Measurements from ENCODE around the gene SMAD6.

SMAD6 gene

DNA sequence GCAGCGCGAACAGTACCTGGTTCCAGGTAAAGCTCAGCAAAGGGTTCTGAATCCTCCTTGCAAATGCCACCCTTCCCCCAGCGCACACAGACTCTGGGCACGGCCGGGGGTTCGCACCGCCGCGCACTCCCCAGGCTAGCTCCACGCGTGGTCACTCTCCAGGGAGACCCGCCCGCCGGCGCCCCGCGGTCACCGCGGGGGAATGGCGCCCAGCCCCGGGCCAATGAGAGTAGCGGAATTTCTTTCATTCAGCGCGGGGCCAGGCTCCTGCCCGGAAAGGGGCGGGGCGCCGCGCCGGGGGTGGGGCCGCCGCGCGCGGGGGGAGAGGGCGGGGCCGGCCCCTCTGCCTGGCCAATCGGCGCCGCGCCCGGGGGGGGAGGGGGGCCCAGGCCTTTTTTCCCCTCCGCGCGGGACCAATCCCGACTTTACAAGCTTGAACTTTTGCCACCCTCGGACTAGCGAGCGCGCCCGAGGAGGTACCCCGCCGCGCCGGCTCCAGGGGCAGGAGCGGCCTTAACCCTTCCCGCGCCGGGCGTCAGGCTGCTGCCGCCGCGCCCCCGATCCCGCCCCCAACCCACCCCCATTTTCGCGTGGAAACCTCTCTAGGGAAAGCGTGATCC lies 1.1 kb upstream of the SMAD6 start:
- H3K4me3 ChIP-seq (ENCODE audit: low read depth, low read length): peak overlapping the region; percentile 71
- DNase-seq (ENCODE audit: low read depth): peak; percentile 95
- TF ChIP-seq, protein P1, sequence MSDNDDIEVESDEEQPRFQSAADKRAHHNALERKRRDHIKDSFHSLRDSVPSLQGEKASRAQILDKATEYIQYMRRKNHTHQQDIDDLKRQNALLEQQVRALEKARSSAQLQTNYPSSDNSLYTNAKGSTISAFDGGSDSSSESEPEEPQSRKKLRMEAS (IDR thresholded peaks at IDR 0.05; ENCODE audit: low read depth, low read length): no peak
- TF ChIP-seq, protein P2, sequence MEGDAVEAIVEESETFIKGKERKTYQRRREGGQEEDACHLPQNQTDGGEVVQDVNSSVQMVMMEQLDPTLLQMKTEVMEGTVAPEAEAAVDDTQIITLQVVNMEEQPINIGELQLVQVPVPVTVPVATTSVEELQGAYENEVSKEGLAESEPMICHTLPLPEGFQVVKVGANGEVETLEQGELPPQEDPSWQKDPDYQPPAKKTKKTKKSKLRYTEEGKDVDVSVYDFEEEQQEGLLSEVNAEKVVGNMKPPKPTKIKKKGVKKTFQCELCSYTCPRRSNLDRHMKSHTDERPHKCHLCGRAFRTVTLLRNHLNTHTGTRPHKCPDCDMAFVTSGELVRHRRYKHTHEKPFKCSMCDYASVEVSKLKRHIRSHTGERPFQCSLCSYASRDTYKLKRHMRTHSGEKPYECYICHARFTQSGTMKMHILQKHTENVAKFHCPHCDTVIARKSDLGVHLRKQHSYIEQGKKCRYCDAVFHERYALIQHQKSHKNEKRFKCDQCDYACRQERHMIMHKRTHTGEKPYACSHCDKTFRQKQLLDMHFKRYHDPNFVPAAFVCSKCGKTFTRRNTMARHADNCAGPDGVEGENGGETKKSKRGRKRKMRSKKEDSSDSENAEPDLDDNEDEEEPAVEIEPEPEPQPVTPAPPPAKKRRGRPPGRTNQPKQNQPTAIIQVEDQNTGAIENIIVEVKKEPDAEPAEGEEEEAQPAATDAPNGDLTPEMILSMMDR (IDR thresholded peaks at IDR 0.05; ENCODE audit: low read depth, low read length): no peak
- TF ChIP-seq POLR2A (IDR thresholded peaks at IDR 0.05; ENCODE audit: extremely low read depth, insufficient read length) (peak; percentile 41), MYC (IDR thresholded peaks at IDR 0.05; ENCODE audit: low read depth, low read length) (0 out of 2 replicates have a peak, but pooled peaks have one; percentile 32)

DNA sequence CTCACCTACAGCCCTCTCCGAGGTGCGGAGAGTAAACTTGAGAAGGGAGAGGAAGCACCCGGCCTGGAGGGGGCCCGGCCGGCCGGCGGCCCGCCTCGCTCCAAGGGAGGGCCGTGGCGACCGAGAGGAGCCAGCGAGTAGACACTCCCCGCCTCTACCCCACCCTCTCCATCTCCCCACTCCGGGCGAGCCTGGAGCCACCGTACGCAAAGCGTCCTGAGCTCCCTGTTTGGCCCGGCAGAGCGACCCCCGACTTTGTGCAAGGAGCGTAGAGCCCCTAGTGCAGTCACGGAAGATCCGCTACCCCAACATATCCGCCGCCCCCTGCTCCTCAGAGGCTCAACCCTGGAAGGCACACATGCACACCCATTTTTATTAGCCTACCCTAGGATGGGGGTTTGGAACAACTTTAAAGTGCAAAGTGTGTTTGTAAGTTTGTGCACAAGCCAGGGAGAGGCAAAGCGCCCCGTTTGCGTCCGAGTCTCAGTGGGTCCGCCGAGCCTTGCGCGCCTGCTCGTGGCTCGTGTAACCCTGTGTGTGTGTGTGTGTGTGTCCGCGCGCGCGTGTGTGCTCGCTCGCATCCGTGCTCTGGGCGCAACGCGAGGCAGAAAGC lies 508 bp upstream of the SMAD6 start:
- TF ChIP-seq, protein P2 (IDR thresholded peaks at IDR 0.05; ENCODE audit: low read depth, low read length): no peak
- TF ChIP-seq, protein P1 (IDR thresholded peaks at IDR 0.05; ENCODE audit: low read depth, low read length): no peak
- TF ChIP-seq POLR2A (IDR thresholded peaks at IDR 0.05; ENCODE audit: extremely low read depth, insufficient read length) (no peak), MYC (IDR thresholded peaks at IDR 0.05; ENCODE audit: low read depth, low read length) (no peak)
- DNase-seq (ENCODE audit: low read depth): no peak
- peak overlapping the region; percentile 58 for H3K4me3 ChIP-seq (ENCODE audit: low read depth, low read length)

DNA sequence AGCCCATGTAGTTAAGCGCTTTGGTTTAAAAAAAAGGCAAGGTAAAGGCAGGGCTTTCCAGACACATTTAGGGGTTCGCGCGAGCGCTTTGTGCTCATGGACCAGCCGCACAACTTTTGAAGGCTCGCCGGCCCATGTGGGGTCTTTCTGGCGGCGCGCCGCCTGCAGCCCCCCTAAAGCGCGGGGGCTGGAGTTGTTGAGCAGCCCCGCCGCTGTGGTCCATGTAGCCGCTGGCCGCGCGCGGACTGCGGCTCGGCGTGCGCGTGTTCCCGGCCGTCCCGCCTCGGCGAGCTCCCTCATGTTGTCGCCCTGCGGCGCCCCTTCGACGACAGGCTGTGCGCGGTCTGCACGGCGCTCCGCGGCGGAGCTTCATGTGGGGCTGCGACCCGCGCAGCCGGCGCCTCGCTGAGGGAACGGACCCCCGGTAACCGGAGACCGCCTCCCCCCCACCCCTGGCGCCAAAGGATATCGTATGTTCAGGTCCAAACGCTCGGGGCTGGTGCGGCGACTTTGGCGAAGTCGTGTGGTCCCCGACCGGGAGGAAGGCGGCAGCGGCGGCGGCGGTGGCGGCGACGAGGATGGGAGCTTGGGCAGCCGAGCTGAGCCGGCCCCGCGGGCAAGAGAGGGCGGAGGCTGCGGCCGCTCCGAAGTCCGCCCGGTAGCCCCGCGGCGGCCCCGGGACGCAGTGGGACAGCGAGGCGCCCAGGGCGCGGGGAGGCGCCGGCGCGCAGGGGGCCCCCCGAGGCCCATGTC lies 927 bp downstream of the SMAD6 start:
- DNase-seq (ENCODE audit: low read depth): peak; percentile 64
- TF ChIP-seq, protein P2 (IDR thresholded peaks at IDR 0.05; ENCODE audit: low read depth, low read length): no peak
- TF ChIP-seq, protein P1 (IDR thresholded peaks at IDR 0.05; ENCODE audit: low read depth, low read length): peak; percentile 44
- no peak for TF ChIP-seq MYC (IDR thresholded peaks at IDR 0.05; ENCODE audit: low read depth, low read length)
- peak overlapping the region; percentile 72 for H3K4me3 ChIP-seq (ENCODE audit: low read depth, low read length)

DNA sequence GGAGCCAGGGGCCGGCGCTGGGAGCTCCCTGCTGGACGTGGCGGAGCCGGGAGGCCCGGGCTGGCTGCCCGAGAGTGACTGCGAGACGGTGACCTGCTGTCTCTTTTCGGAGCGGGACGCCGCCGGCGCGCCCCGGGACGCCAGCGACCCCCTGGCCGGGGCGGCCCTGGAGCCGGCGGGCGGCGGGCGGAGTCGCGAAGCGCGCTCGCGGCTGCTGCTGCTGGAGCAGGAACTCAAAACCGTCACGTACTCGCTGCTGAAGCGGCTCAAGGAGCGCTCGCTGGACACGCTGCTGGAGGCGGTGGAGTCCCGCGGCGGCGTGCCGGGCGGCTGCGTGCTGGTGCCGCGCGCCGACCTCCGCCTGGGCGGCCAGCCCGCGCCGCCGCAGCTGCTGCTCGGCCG lies 1.5 kb downstream of the SMAD6 start:
- no peak overlapping the region for H3K4me3 ChIP-seq (ENCODE audit: low read depth, low read length)
- TF ChIP-seq MYC (IDR thresholded peaks at IDR 0.05; ENCODE audit: low read depth, low read length): no peak
- TF ChIP-seq, protein P1 (IDR thresholded peaks at IDR 0.05; ENCODE audit: low read depth, low read length): peak; percentile 25; the same call in 1 of the 2 replicates
- peak; percentile 74 for DNase-seq (ENCODE audit: low read depth)

DNA sequence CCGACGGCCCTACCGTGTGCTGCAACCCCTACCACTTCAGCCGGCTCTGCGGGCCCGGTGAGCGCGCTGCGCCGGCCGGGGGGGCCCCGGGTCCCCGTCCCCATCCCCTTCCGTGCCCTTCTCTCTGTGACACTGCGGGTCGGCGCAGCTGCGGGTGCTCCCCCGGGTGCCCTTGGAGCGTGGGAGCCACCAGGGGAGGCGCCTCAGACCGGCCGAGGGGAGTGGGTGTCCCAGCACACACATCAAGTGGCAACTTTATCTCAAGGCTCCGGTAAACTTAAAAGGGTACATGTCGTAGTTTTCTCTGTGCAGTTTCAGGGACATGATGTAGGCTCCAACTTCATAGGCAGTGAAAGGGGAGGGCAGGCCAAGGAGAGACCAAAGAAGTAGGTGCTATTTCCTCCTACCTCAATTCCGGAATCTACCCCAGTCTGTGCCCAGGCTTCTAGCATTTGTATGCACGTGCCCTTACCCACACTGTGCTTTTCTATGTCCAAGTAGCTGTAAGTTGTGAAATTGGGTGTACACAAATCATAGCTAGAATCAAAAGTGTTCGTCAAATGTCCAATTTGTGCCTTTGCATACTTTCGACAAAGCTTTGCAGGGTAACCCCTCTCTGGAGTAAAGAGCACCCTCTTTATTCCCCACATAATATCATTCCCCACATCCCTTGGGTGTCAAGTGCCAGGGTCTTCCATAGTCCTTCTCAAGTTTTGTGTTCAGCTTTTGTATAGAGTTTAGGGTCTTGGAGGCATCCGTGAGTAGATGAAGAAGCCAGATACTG lies 2.2 kb downstream of the SMAD6 start:
- peak; percentile 40 for DNase-seq (ENCODE audit: low read depth)
- H3K4me3 ChIP-seq (ENCODE audit: low read depth, low read length): peak overlapping the region; percentile 48
- TF ChIP-seq MYC (IDR thresholded peaks at IDR 0.05; ENCODE audit: low read depth, low read length): no peak
- TF ChIP-seq, protein P1 (IDR thresholded peaks at IDR 0.05; ENCODE audit: low read depth, low read length): peak; percentile 18; the same call in 1 of the 2 replicates

DNA sequence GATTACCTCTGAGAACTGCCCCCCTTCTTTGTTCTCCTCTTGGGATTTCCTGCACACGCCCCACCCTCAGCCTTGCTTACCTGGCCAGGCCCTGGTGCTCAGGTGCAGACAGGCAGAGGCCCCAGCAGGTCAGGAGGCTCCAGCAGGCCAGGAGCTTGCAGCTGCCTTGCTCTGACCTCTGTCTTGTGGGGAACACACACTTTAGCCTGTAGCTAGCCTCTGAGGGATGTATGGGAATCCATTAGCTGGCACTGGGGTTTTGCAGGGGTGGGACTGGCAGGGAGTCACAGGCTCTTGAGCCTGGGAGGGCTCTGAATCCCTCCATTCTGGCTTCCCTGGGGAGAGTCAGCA lies 2.7 kb downstream of the SMAD6 start:
- no peak for DNase-seq (ENCODE audit: low read depth)
- TF ChIP-seq, protein P1 (IDR thresholded peaks at IDR 0.05; ENCODE audit: low read depth, low read length): no peak
- TF ChIP-seq, protein P2 (IDR thresholded peaks at IDR 0.05; ENCODE audit: low read depth, low read length): no peak
- TF ChIP-seq MYC (IDR thresholded peaks at IDR 0.05; ENCODE audit: low read depth, low read length): no peak
- no peak for TF ChIP-seq POLR2A (IDR thresholded peaks at IDR 0.05; ENCODE audit: extremely low read depth, insufficient read length)
- H3K4me3 ChIP-seq (ENCODE audit: low read depth, low read length): peak overlapping the region; percentile 48
